Kidney epithelial cell (primary cell): ENCODE measurements around the gene HIRIP3. TPM values are rescaled to one million over a fixed set of nuclear protein-coding genes. Genes with fewer than 3 reads are reported as not detected.

Experiments
- DNase-seq: peaks from one replicate; pipeline ENCODE4 v3.0.0-alpha.2; 2010; ENCODE audit warnings: low read depth
- H3K27me3 ChIP-seq: 2 replicates; pipeline ENCODE4 v1.6.0; 2011; ENCODE audit warnings: low read length; ENCODE audit not compliant: control insufficient read depth, insufficient read depth
- H3K36me3 ChIP-seq: 2 replicates; pipeline ENCODE4 v1.5.1; 2011; ENCODE audit warnings: low read length; ENCODE audit not compliant: control insufficient read depth, insufficient read depth
- H3K4me3 ChIP-seq: 2 replicates; pipeline ENCODE4 v1.5.1; 2011; ENCODE audit warnings: low read depth, mild to moderate bottlenecking, control low read depth, low read length
- CTCF ChIP-seq: IDR thresholded peaks from 2 replicates; pipeline ENCODE4 v1.5.1; 2011; ENCODE audit warnings: mild to moderate bottlenecking, moderate library complexity, low read length, control low read depth, inconsistent platforms; ENCODE audit not compliant: insufficient read depth, poor library complexity, severe bottlenecking
- total RNA-seq: library from RNA; depleted of rRNA; stranded (reverse); fragments of >200 nt; gene quantifications from 2 replicates; pipeline ENCODE4 v1.2.3, GENCODE V29; 2015

The HIRIP3 gene
- total RNA-seq, 1 donor from 2014 or later, result 20.3 TPM

GRCh38 chr16:30010844-30011713 is 15.7 kb upstream of the HIRIP3 start, which contains the start of gene DOC2A:
DOC2A (minus strand) TSS chr16:30011027; CDS start chr16:30010222, 805 bp downstream.
- peak within 1 kb of the TSS; percentile 22 for H3K4me3 ChIP-seq
- H3K27me3 ChIP-seq, result peaks cover 32% of the 10 kb centered on the region
- no peak for DNase-seq
- H3K36me3 ChIP-seq, result no peaks in the 10 kb centered on the region
- TF ChIP-seq CTCF, result no peak

- H3K27me3 ChIP-seq, result peaks cover 32% of the 10 kb centered on the region
- H3K36me3 ChIP-seq, result no peaks in the 10 kb centered on the region
- DNase-seq, result no peak
- TF ChIP-seq CTCF, result no peak
- peak overlapping the region; percentile 8 for H3K4me3 ChIP-seq
Observed at GRCh38 chr16:30009990-30010843, 14.8 kb upstream of the HIRIP3 start.

- TF ChIP-seq CTCF, result no peak
- no peak for DNase-seq
- Histone ChIP-seq H3K4me3 (no peak overlapping the region), H3K36me3 (no peaks in the 10 kb centered on the region), H3K27me3 (peaks cover 32% of the 10 kb centered on the region)
Observed at GRCh38 chr16:30009085-30009862, 13.9 kb upstream of the HIRIP3 start.

GRCh38 chr16:30007378-30007895 is 12.0 kb upstream of the HIRIP3 start:
- H3K36me3 ChIP-seq, result peaks cover 1% of the 10 kb centered on the region
- H3K27me3 ChIP-seq, result peaks cover 32% of the 10 kb centered on the region
- no peak for DNase-seq
- TF ChIP-seq CTCF, result no peak
- no peak overlapping the region for H3K4me3 ChIP-seq

GRCh38 chr16:30006659-30007377 is 11.4 kb upstream of the HIRIP3 start:
- no peak for TF ChIP-seq CTCF
- H3K4me3 ChIP-seq, result no peak overlapping the region
- peaks cover 1% of the 10 kb centered on the region for H3K36me3 ChIP-seq
- DNase-seq, result no peak
- peaks cover 28% of the 10 kb centered on the region for H3K27me3 ChIP-seq
